IMR-90 (cell line): ENCODE measurements around the gene MAGI2.

Source experiments
- BHLHE40 ChIP-seq: fragments of 150-350 bp; IDR thresholded peaks from 2 replicates; pipeline ENCODE4 v1.6.1; 2016; ENCODE audit warnings: mild to moderate bottlenecking, low read depth, low read length
- CEBPB ChIP-seq: IDR thresholded peaks from 2 replicates; pipeline ENCODE4 v1.6.1; 2012; ENCODE audit warnings: low read depth, low read length, improper control_type of control experiment
- RFX5 ChIP-seq: IDR thresholded peaks from 2 replicates; pipeline ENCODE4 v1.8.0; 2012; ENCODE audit warnings: low read depth, mild to moderate bottlenecking, low read length, moderate library complexity
- USF2 ChIP-seq: fragments of 150-350 bp; IDR thresholded peaks from 2 replicates; pipeline ENCODE4 v1.6.1; 2017; ENCODE audit warnings: mild to moderate bottlenecking, antibody characterized with exemption, low read length, low read depth

- TF ChIP-seq RFX5 (no peak), CEBPB (no peak), USF2 (no peak), BHLHE40 (no peak)
Measured at GRCh38 chr7:78185149-78185745, 1268.2 kb downstream of the MAGI2 start.
